Muscle layer of colon (tissue), 2 donors: ENCODE results near the gene DDB1.

Experiments
- H3K27ac ChIP-seq: one replicate; pipeline ENCODE4 v1.7.0; 2013; ENCODE audit warnings: low read depth, mild to moderate bottlenecking, low read length, moderate library complexity
- H3K27me3 ChIP-seq, 2 donors: one replicate each; pipeline ENCODE4 v1.7.0; 2013; ENCODE audit warnings: low read length in 2 of 2, mild to moderate bottlenecking in 2 of 2; ENCODE audit not compliant: insufficient read depth in 2 of 2, control insufficient read depth in 1 of 2
- H3K36me3 ChIP-seq: one replicate; pipeline ENCODE4 v1.7.0; 2013; ENCODE audit warnings: mild to moderate bottlenecking, low read length; ENCODE audit not compliant: insufficient read depth
- H3K4me1 ChIP-seq: one replicate; pipeline ENCODE4 v1.7.0; 2013; ENCODE audit warnings: mild to moderate bottlenecking, low read length; ENCODE audit not compliant: insufficient read depth
- H3K4me3 ChIP-seq, 2 donors: one replicate each; pipeline ENCODE4 v1.7.0; 2013; ENCODE audit warnings: low read length in 2 of 2, low read depth in 1 of 2, mild to moderate bottlenecking in 1 of 2, moderate library complexity in 1 of 2
- H3K9ac ChIP-seq: one replicate; pipeline ENCODE4 v1.7.0; 2013; ENCODE audit warnings: low read length
- H3K9me3 ChIP-seq: one replicate; pipeline ENCODE4 v1.7.0; 2013; ENCODE audit warnings: mild to moderate bottlenecking, low read length
- donor health status: abdominal sarcoma.
- donor health status: Adenocarcinoma of cecum.

The DDB1 gene

GRCh38 chr11:61290905-61291690 is 41.8 kb downstream of the DDB1 start:
- Histone ChIP-seq H3K9ac (no peak overlapping the region), H3K4me3 (no peak overlapping the region), H3K27ac (no peak overlapping the region), H3K36me3 (no peaks in the 10 kb centered on the region), H3K27me3 (peaks cover 0 to 22% of the 10 kb centered on the region in 2 donors), H3K4me1 (peaks cover 11% of the 10 kb centered on the region), H3K9me3 (no peaks in the 10 kb centered on the region)

DNA sequence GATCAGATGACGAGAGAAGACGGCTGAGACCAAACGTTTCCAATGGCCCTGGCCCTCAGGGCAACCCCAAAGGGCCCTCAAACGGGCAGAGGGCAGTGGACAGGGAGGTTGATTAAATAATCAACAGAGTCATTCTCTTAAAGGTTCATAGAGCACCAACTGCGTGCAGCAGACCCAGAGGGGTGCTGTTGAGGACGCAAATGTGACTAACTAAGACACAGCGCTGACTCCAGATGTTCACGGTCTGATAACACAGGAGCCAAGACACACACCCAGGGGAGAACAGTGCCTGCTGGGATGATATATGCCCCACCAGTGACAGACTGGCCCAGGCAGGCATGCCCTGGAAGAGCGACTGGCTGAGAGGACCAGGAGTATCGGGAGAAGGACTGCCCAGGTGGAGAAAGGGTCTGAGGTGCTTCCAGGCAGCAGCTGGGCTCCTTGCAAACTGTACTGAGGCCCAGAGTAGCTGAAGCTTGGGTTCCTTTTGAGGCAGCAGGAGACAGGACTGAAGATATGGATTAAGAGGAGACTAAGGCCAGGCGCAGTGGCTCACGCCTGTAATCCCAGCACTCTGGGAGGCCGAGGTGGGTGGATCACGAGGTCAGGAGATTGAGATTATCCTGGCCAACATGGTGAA is 45.4 kb downstream of the DDB1 start:
- H3K27me3 ChIP-seq, result peaks cover 0 to 3% of the 10 kb centered on the region in 2 donors

DNA sequence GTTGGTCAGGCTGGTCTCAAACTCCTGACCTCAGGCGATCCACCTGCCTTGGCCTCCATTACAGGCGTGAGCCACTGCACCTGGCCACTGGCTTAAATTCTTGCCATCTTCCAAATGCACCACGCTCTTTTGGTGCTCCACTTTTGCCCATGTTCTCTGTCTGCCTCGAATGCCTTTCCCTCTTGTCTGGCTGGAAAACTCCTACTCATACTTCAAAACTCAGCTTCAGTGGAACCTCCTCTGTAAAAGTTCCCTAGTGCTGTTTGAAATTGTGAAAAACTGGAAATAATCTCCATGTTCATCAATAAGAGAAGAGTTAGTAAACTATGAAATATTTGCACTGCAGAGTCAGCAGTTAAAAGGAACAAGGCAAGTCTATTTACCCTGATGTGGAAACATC is 49.3 kb downstream of the DDB1 start:
- Histone ChIP-seq H3K9ac (no peak overlapping the region), H3K27ac (no peak overlapping the region), H3K9me3 (no peaks in the 10 kb centered on the region), H3K27me3 (peaks cover 0 to 9% of the 10 kb centered on the region in 2 donors), H3K4me1 (no peaks in the 10 kb centered on the region), H3K4me3 (no peak overlapping the region), H3K36me3 (no peaks in the 10 kb centered on the region)

More for the DNA sequence above, 45.4 kb downstream of the DDB1 start:
- Histone ChIP-seq H3K4me1 (no peaks in the 10 kb centered on the region), H3K4me3 (no peak overlapping the region), H3K36me3 (no peaks in the 10 kb centered on the region), H3K9me3 (no peaks in the 10 kb centered on the region), H3K27ac (no peak overlapping the region), H3K9ac (no peak overlapping the region)

GRCh38 chr11:61281581-61282250 is 51.2 kb downstream of the DDB1 start:
- Histone ChIP-seq H3K27me3 (peaks cover 0 to 9% of the 10 kb centered on the region in 2 donors), H3K9ac (no peak overlapping the region), H3K36me3 (no peaks in the 10 kb centered on the region), H3K9me3 (no peaks in the 10 kb centered on the region), H3K4me1 (no peaks in the 10 kb centered on the region), H3K4me3 (no peak overlapping the region), H3K27ac (no peak overlapping the region)

- Histone ChIP-seq H3K27me3 (peaks cover 0 to 9% of the 10 kb centered on the region in 2 donors), H3K4me1 (no peaks in the 10 kb centered on the region), H3K9ac (no peak overlapping the region), H3K27ac (no peak overlapping the region), H3K9me3 (no peaks in the 10 kb centered on the region), H3K4me3 (no peak overlapping the region), H3K36me3 (no peaks in the 10 kb centered on the region)
Observed at GRCh38 chr11:61280883-61281580, 51.9 kb downstream of the DDB1 start.

- Histone ChIP-seq H3K36me3 (no peaks in the 10 kb centered on the region), H3K4me3 (no peak overlapping the region), H3K4me1 (no peaks in the 10 kb centered on the region), H3K27ac (no peak overlapping the region), H3K27me3 (peaks cover 0 to 9% of the 10 kb centered on the region in 2 donors), H3K9ac (no peak overlapping the region), H3K9me3 (no peaks in the 10 kb centered on the region)
Observed at GRCh38 chr11:61279934-61280659, 52.8 kb downstream of the DDB1 start.

DNA sequence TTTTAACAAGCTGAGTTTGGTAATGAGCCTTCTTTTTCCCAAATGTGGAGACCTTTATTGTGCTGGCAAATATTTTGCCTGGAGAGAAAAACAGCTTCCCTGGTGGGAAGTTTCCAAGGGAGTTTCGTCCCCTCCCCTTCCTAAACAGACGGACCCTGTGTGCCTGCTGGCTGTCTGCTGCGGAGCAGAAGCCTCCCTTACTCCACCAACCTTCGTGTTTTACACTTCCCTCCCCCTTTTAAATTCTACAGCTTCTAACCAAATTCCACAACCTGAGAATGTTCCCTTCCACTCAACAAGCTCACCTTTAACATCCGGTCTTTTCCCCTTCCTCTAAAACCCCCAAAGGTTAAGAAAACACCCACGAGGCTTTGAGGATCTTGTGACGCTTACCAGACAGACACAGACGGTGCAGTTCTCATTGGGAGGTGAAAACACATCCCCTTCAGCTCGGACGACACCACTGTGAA is 54.9 kb downstream of the DDB1 start:
- H3K27ac ChIP-seq, result no peak overlapping the region
- H3K36me3 ChIP-seq, result no peaks in the 10 kb centered on the region
- no peak overlapping the region for H3K9ac ChIP-seq
- no peaks in the 10 kb centered on the region for H3K4me1 ChIP-seq
- peaks cover 0 to 9% of the 10 kb centered on the region in 2 donors for H3K27me3 ChIP-seq
- H3K4me3 ChIP-seq, result no peak overlapping the region
- H3K9me3 ChIP-seq, result no peaks in the 10 kb centered on the region

DNA sequence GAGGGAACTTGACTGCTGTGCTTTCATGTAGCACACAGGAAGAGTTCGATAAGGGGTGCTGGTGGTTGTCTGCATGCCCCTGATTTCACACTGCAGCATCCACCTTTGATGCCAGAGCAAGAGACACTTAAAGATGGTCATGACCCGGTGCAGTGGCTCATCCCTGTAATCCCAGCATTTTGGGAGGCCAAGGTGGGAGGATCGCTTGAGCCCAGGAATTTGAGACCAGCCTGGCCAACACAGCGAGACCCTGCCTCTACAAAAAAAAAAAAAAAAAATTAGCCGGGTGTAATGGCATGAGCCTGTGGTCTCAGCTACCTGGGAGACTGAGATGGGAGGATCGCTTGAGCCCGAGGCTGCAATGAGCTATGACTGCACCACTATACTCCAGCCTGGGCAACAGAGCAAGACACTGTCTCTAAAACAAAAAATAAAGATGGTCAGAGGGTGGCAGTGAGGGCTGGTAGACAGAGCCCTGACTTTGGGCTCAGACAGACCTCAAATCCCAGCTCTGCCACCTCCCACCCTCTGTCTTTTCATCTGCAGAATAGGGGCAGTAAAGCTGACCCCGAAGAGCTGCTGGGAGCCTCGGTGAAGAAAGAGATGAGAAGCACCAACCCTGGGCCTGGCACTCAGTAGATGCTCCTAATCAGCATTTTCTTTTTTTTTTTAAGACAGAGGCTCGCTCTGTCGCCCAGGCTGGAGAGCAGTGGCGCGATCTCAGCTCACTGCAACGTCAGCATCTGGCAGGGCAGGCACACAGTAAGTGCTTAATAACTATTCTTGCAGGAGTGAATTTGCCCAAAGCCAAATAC is 55.5 kb downstream of the DDB1 start:
- Histone ChIP-seq H3K27me3 (peaks cover 0 to 9% of the 10 kb centered on the region in 2 donors), H3K36me3 (no peaks in the 10 kb centered on the region), H3K4me3 (no peak overlapping the region)

DNA sequence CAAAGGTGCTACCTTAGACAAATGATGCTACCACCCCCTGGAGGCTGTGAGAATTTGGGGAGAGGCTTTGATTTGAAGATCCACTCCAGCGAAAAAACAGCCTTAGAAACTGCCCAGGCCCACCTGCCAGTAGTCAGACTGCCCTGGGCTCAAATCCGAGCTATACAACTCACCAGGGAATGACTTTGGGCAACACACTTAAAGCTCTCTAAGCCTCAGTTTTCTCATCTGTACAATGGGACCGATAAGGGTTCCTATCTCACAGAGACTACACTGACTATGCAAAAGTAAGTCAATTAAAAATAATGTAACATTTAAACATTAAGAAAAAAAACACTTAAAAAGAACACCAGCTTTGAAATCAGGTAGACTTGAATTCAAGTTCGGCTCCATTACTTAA is 57.7 kb downstream of the DDB1 start:
- Histone ChIP-seq H3K9ac (no peak overlapping the region), H3K27me3 (no peaks in the 10 kb centered on the region), H3K27ac (no peak overlapping the region)

More for the DNA sequence above, 55.5 kb downstream of the DDB1 start:
- H3K4me1 ChIP-seq, result no peaks in the 10 kb centered on the region
- H3K27ac ChIP-seq, result no peak overlapping the region
- H3K9me3 ChIP-seq, result no peaks in the 10 kb centered on the region
- H3K9ac ChIP-seq, result no peak overlapping the region

DNA sequence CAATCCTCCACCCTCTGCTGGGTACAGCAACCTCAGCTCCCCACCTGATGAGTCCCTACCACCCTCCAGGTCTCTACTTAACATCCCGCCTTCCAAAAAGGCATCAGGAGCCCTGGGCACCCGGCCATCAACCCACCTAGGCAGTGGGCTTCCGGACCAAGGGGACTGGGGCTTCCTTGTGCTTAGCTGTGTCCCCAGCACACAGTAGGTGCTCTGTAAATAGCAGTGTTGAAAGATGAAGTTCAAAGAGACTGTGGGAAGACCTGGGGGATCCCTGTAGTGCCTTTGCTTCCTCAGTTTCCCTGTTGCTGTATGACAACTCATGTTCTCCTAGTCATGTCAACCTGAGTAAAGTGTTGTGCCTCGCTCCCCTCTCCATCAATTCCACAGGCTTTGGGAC is 58.8 kb downstream of the DDB1 start:
- H3K36me3 ChIP-seq, result no peaks in the 10 kb centered on the region
- no peaks in the 10 kb centered on the region for H3K27me3 ChIP-seq
- H3K4me1 ChIP-seq, result no peaks in the 10 kb centered on the region
- H3K27ac ChIP-seq, result no peak overlapping the region
- H3K9me3 ChIP-seq, result no peaks in the 10 kb centered on the region
- no peak overlapping the region for H3K9ac ChIP-seq
- no peak overlapping the region for H3K4me3 ChIP-seq

More for the DNA sequence above, 57.7 kb downstream of the DDB1 start:
- H3K9me3 ChIP-seq, result no peaks in the 10 kb centered on the region
- H3K4me1 ChIP-seq, result no peaks in the 10 kb centered on the region
- H3K36me3 ChIP-seq, result no peaks in the 10 kb centered on the region
- H3K4me3 ChIP-seq, result no peak overlapping the region
